DMS 273 (cell line): Measurements from ENCODE around the gene ZNF668.
A peak's percentile ranks its signal among the peaks of the same experiment; 100 is the strongest.

Source experiments
- DNase-seq: peaks from one replicate; lab custom pipeline; 2025; ENCODE audit not compliant: unreplicated experiment; lab: John Stamatoyannopoulos, UW

ZNF668 gene

DNA sequence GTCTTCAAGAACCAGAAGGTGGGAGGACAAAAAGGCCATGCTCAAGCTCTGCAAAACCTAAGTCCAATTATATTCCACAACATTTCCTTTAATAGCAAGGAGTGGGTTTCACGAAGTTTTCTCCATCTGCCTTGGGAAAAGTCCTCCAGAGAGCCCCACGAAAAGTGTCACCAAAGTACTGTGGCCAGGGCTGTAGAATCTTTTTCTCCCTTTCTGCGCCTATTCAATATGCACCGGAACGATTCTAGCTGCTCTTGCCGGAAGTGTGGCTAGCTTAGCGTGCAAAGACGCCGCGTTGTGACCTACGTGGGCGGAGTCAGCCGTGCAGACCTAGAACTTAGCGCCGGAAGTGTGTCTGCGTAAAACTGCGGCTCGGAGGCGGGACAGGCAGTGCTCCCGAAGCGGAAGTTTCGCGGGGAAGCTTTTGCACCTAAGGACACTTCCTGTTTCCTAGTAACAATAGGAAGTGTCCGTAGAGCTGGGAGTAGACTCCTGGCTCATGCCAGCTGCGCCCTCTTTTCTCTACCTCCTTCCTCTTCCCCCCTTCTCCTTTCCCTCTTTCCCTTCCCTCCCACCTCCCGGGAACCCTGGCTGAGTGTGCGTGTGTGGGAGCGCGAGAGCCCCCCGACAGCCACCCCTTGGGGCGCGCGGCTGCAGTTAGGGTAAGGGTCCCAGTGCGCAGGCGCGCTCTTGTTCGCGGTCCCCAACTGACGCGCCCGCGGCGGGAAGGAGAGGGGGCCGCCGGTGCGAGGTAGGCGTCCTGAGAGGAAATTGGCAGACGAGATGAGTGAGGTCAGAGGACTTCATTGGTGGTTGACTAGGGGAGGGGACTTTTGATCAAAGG is at the start of gene ZNF668, which contains the start of gene ZNF646:
Gene ZNF668, minus strand, starts transcription at position 271 of the 844 bp plus-strand sequence. CDS start 9,781 bp downstream, outside the sequence.
Gene ZNF646, plus strand, starts transcription at position 453 of the 844 bp plus-strand sequence. CDS start 1,903 bp downstream, outside the sequence.
- DNase-seq = peak; percentile 100

DNA sequence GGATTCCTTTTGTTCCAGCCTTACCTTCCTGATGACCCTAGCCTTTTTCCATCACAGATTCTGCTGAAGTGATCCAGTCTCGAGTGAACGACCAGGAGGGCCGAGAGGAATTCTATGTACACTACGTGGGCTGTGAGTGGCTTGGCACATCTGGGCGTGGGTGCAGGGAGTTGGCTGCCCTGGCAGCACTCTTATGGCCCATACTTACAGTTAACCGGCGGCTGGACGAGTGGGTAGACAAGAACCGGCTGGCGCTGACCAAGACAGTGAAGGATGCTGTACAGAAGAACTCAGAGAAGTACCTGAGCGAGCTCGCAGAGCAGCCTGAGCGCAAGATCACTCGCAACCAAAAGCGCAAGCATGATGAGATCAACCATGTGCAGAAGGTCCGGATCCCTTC is 46.1 kb upstream of the ZNF668 start:
- DNase-seq = no peak

DNA sequence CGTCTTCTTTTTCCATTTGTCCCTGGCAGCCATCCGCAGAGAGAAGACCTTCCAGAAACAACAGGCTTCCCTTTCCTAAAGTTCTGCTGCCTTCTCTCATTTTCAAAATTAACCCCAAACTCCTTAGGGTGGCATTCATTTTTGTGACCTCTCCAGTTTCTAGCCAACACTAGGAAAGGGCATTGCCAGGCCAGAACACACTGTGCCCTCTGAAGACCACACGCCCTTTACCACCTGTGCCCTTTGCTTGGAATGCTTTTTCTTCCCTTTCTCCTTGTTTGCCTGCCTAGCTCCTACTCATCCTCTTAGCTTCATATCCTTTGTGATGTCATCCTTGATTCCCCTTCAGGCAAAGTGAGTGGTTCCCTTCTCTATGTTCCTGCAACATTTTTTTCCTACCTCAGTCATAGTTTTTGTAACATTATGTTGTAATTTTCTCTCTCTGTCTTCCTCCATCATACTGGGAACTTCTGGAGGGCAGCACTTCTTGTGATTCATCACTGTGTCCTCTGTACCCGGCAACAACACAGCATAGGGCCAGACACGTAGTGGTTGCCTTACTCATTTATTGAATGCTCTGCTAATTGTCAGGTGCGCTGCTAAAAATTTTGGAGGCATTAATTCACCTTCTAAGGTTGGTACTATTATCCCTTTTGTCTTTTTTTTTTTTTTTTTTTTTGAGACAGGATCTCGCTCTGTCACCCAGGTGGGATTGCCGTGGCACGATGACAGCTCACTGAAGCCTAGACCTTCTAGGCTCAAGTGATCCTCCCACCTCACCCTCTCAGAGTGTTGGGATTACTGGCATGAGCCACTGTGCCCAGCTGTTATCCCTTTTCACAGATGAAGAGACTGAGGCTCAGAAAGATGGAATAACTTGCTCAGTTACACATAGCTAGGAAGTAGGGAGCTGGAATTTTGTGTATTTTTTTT is 44.4 kb upstream of the ZNF668 start:
- no peak for DNase-seq

DNA sequence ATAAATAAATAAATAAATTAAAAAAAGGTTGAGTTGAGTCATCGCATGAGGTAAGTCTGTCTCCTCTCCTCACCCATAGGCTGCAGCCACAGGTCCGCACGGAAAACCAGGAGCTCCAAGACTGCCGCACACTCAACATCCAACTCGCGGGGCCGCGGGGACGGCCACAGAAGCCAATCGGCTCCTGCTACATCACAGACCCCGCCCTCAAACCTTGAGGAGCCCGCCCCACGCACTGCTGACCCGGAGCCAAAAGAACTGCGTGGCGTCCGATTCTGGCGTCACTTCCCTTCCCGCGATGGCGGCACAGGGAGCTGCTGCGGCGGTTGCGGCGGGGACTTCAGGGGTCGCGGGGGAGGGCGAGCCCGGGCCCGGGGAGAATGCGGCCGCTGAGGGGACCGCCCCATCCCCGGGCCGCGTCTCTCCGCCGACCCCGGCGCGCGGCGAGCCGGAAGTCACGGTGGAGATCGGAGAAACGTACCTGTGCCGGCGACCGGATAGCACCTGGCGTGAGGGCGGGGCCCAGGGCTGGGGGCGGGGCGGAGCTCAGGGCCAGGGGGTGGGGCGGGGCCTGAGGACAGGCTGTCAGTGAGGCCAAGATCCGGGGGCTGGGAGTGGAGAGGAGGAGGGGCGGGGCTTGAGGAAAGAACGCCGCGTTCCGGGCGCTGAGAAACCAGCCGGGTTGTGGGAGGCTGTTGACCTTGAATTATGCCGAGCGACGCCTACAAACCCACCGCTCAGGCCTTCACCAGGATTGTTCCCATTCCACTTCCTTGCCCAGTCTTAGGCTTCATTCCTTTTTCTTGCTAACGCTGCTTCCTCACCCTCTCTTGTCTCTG is 43.6 kb upstream of the ZNF668 start, which contains the start of gene KAT8:
Gene KAT8, plus strand, starts transcription at position 281 of the 839 bp plus-strand sequence. Its CDS starts 18 bp downstream, at position 299.
- peak; percentile 100 for DNase-seq

DNA sequence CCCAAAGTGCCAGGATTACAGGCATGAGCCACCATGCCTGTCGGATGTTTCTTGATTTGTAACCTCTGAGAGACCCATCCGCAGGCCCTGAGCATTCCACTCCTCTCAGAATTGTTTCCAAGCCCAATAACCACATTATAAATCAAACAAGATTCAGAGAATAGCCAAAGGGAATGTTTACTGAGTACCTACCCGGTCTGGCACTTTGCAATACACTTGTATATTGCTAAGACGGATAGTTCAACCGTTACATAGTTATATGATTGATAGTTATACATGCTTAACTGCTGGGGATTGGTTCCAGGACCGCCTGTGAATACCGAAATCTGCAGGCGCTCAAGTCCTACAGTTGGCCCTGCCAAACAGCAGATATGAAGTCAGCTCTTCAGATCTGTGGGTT is 40.4 kb upstream of the ZNF668 start:
- DNase-seq = no peak

DNA sequence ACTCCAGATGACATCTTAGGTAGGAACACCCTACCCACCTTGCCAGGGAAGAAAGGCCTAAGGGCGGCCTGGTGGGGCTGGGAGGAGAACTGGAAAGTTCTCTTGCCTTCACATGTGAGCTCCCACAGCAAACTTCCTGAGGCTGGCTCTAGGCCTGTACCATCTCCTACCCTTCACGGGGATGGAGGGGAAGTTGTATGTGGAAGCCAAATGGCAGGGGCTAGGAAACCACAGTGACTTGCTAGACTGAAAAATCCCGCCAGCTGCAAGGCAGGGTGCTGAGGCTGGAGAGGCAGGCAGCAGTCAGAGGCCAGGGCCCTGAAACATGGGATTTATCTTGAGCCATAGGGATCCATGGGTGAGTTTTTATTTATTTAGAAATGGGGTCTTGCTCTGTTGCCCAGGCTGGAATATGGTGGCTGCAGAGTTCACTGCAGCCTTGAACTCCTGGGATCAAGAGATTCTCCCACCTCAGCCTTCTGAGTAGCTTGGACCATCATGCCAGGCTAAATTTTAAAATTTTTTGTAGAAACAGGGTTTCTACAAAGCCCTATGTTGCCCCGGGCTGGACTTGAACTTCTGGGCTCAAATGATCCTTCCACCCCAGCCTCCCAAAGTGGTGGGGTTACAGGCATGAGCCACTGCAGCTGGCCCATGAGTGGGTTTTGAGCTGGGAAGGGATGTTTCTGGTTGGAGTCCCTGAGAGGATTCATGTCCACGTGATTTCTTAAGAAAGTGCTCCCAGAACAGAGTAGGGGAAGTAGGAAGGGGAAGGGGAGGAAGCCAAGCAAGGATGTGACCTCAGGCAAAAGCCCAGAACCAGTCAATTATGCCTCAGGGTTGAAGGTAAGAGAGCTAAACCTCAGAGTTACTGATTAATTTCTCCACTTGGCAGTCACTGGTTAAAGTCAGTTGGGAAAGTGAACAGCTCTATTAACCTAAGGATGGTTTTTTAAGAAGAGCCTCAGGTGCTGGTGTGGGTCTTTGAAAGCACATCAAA is 39.4 kb upstream of the ZNF668 start:
- no peak for DNase-seq

DNA sequence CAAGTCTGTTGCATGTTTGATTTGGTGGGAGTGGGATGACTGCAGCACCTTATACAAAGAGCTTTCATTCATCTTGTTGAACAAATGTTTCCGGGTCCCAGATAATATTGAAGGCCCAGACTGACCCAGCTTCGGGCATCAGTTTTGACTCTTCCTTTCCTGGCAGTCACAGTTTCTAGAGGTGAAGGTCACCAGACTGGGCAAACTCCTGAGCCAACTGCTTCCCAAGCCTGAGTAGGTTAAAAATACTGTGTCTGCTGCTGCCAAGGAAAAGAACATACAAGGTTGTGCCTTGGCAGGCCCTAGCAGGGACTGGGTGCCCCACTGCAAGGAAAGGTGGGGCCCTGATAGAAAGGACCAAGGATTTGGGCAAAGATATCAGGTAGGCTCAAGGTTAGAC is 38.7 kb upstream of the ZNF668 start:
- DNase-seq = no peak

DNA sequence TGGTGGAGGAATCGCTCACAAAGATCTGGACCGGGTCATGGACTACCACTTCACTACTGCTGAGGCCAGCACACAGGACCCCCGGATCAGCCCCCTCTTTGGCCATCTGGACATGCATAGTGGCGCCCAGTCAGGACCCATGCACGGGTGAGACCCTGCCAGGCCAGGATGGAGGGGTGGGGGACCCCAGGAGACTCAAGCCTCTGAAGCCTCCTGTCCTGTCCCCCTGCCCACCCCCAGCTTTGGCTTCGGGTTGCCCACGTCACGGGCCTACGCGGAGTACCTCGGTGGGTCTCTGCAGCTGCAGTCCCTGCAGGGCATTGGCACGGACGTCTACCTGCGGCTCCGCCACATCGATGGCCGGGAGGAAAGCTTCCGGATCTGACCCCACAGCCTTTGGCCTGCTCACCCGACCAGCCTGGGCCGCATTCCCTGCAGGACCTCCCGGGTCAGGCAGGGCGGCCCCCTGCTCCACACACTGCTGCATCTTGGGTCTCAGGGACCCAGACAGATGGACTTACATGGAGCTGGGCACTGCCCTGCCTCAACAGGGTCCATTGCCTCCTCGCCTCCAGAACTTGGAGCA is 37.9 kb upstream of the ZNF668 start:
- no peak for DNase-seq

DNA sequence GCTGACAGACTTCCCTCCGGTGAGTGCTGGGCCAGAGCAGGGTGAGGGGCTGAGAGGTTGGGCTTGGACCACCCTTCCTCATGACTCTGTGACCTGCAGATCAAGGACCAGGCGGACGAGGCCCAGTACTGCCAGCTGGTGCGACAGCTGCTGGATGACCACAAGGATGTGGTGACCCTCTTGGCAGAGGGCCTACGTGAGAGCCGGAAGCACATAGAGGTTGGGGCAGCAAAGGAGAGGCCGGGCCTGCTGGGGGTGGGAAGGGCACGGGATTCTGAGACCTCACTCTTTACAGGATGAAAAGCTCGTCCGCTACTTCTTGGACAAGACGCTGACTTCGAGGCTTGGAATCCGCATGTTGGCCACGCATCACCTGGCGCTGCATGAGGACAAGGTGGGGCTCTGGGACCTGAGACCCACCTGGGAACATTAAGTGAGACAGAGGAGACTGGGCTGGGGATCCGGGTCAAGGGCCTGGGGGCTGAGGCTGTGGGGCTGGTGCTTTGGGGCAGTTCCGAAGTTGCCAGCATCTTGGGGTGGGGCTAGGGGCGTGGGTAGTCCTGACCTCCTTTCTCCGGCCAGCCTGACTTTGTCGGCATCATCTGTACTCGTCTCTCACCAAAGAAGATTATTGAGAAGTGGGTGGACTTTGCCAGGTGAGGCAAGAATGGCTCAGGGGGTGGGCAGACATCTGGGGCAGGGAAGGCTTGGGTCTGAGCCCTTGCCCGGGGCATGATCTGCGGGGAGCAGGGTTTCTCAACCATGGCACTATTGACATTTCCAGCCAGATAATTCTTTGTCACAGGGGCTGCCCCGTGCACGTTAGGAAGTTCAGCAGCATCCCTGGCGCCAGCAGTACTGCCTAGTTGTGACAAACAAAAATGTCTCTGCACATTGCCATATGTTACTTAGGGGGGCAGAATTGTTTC is 36.3 kb upstream of the ZNF668 start:
- no peak for DNase-seq

DNA sequence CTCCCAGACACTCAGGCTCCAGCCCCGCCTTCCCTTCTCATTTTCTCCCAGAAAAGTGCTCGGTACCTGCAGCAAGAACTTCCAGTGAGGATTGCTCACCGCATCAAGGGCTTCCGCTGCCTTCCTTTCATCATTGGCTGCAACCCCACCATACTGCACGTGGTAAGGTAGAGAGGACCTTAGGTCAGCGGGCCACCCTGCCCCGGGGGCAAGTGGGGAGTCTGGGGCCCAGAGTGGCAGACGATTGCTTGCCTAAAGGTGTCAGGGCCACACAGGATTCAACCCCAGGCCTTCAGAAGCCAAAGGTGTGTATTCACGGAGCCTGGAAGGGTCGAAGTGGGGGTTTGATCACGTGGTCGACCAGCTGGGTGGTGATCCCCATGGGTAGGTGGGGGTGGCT is 35.6 kb upstream of the ZNF668 start:
- DNase-seq = no peak

DNA sequence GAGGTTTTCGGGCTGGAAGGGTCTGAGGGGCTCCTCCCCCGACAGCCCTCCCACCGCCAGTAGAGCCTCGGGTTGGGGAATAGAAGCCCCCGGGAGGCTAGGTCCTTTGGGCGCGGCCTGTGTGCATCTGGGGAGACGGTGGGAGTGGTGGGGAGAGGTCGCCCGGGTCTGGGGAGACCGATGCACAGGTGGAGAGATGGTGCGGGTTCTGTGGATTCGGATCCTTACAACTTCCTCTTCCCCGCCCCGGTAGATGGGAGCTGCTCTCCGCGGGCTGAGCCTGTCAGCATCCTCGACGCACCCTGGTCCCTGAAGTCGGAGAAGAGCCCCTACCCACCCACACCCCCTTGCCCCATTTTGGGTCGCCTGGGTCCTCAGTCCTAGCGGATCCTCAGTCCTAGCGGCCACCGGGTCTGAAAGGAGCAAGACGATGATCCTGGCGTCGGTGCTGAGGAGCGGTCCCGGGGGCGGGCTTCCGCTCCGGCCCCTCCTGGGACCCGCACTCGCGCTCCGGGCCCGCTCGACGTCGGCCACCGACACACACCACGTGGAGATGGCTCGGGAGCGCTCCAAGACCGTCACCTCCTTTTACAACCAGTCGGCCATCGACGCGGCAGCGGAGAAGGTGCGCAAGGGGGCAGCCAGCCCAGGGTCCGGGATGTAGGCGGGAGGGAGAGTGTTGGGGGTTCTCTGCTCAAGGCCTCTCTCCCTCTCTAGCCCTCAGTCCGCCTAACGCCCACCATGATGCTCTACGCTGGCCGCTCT is 34.9 kb upstream of the ZNF668 start:
- no peak for DNase-seq

DNA sequence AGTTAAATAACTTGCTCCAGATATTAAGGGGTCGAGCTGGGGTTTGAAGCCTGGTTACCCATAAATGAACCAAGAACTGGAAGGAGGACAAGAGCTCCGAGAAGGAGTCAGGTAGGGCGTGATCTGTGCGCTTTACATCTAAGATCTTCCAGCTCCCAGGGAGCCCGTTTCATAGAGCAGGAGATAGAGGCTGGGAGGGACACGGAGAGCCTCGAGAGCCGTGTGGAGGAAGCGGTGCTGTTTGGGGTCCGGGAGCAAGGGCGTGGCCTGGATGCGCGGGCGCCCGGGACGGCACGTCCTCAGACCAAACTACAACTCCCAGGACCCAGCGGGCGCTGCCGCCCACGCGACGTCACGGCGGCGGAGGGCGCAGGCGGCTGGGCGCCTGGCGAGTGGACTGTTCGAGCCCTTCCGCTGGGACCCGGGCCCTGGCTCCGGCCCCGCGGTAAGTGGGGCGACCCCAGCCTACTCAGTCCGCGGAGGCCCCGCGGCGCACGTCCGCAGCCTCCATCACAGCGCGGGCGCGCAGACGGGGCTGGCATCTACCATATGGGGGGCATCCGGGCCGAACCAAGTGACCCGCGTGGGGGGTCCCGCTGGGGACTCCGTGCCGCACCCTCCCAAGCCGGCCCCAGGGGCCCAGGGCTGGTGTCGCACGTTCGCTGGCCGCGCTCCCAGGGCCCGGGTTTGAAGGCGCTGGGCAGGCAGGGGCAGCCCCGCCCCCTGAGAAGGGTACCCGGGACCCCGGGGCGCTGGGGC is 34.2 kb upstream of the ZNF668 start, which contains the start of gene BCKDK:
Gene BCKDK, plus strand, starts transcription at position 352 of the 759 bp plus-strand sequence. CDS start 838 bp downstream, outside the sequence.
- DNase-seq = peak; percentile 94

DNA sequence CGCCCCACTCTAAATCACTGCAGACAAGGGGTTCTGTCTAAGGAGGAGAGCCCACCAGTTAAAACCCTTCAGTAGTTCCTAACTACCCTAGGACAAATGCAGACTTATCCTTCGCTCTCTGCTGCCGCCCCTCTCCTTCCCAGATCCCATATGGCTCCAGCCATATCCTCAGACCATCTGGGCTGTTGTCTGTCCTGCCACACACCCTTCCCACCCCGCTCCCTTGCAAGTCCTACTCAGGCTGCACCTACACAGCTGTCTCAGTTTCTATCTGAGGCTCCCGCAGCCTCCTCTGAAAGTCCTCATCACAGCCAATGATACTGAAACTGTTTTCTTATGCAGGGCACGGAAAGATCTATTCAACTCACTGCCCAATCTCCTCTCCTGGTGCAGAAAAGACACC is 33.4 kb upstream of the ZNF668 start:
- peak; percentile 95 for DNase-seq

DNA sequence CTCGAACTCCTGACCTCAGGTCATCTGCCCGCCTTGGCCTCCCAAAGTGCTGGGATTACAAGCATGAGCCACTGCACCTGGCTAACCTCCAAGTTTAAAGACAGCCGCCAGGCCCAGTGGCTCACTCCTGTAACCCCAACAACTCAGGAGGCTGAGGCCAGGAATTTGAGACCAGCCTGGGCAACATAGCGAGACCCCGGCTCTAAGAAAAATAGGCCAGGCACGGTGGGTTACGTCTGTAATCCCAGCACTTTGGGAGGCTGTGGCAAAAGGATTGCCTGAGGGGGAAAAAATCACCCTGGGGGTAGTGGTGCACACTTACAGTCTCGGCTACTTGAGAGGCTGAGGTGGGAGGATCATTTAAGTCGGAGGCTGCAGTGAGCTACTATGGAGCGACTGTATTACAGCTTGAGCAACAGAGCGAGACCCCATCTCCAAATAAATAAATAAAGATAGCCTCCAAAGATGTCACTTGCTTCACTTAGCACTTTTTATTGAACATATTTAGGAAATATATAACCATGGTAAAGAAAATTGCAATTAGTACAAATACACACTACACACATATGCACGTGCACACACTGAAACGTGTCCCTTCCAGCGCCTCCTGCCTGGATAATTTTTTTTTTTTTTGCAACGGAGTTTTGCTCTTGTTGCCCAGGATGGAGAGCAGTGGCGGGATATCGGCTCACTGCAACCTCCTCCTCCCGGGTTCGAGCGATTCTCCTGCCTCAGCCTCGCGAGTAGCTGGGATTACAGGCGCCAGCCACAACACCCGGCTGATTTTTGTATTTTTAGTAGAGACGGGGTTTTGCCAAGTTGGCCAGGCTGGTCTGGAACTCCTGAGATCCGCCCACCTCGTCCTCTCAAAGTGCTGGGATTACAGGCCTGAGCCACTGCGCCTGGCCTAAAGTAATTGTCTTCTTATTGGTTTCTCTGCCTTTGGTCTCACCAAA is 32.7 kb upstream of the ZNF668 start:
- DNase-seq = peak; percentile 89

DNA sequence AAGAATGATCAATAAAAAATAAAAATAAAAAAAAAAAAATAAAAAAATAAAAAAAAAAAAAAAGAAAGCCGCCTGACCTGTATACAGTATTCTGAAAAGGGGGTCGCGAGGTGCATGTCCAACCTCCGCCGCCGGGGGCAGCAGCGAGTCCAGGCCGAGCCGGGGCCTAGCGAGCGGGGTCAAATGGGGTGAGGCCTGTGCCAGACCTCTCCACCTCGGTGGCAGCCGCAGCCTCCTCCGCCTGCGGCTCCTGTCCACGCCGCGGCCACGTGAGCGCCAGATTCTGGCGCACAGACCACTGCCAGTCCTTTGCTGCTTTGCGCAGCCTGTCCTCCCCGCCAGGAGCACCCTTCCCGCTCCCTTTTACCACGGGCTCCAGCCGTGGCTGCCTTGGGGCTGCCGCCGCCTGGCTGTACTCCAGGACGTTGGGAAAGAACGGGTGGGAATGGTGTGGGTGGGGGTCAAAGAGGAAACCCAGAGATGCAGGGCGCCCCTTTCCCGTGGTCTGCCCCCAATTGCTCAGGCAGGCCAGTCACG is 31.7 kb upstream of the ZNF668 start:
- peak; percentile 95 for DNase-seq
